CD4-positive, alpha-beta T cell treated with Interleukin-12 subunit alpha and Interleukin-12 subunit beta, for 1 hour (primary cell): ENCODE measurements around the gene BOLA1.
"Not testable (repeated sequence)": the region's sequence is repeated elsewhere in the genome, so short reads cannot be mapped to it uniquely, and the experiment has no call there.

Source experiments
- DNase-seq: peaks from one replicate; pipeline ENCODE4 v3.0.0-alpha.2; 2020

Gene BOLA1

GRCh38 chr1:149899460-149900284 lies at the start of gene BOLA1:
Gene BOLA1, plus strand, starts transcription at chr1:149899568. Its CDS starts 492 bp downstream, at chr1:149900060.
- peak; percentile 84 for DNase-seq

GRCh38 chr1:149849947-149850360 lies 49.4 kb upstream of the BOLA1 start:
- DNase-seq = peak; percentile 32

- DNase-seq = not testable (repeated sequence)
Observed at GRCh38 chr1:149850732-149851345, 48.5 kb upstream of the BOLA1 start.

GRCh38 chr1:149851585-149852213 lies 47.7 kb upstream of the BOLA1 start:
- DNase-seq = not testable (repeated sequence)

GRCh38 chr1:149852263-149852662 lies 47.1 kb upstream of the BOLA1 start:
- DNase-seq = not testable (repeated sequence)

GRCh38 chr1:149860271-149860670 lies 39.1 kb upstream of the BOLA1 start:
- DNase-seq = not testable (repeated sequence)

GRCh38 chr1:149860684-149861496 lies 38.5 kb upstream of the BOLA1 start:
- DNase-seq = not testable (repeated sequence)

GRCh38 chr1:149861497-149862054 lies 37.8 kb upstream of the BOLA1 start:
- not testable (repeated sequence) for DNase-seq

- not testable (repeated sequence) for DNase-seq
Observed at GRCh38 chr1:149866887-149867286, 32.5 kb upstream of the BOLA1 start.

GRCh38 chr1:149873060-149873459 lies 26.3 kb upstream of the BOLA1 start:
- DNase-seq = not testable (repeated sequence)

GRCh38 chr1:149877211-149877946 lies 22.0 kb upstream of the BOLA1 start:
- DNase-seq = no peak

GRCh38 chr1:149879556-149879955 lies 19.8 kb upstream of the BOLA1 start:
- peak; percentile 36 for DNase-seq

GRCh38 chr1:149881876-149882275 lies 17.5 kb upstream of the BOLA1 start:
- DNase-seq = no peak

GRCh38 chr1:149883598-149884247 lies 15.6 kb upstream of the BOLA1 start:
- DNase-seq = no peak

GRCh38 chr1:149884433-149885338 lies 14.7 kb upstream of the BOLA1 start:
- DNase-seq = peak; percentile 22

GRCh38 chr1:149885339-149886120 lies 13.8 kb upstream of the BOLA1 start:
- peak; percentile 63 for DNase-seq

- not testable (repeated sequence) for DNase-seq
Observed at GRCh38 chr1:149886121-149886395, 13.3 kb upstream of the BOLA1 start.

- DNase-seq = peak; percentile 97
Observed at GRCh38 chr1:149886396-149887195, 12.8 kb upstream of the BOLA1 start.

GRCh38 chr1:149887196-149887455 lies 12.2 kb upstream of the BOLA1 start:
- DNase-seq = not testable (repeated sequence)
